H9 (cell line): ENCODE measurements around the gene BBS12. TPM values are rescaled to one million over a fixed set of nuclear protein-coding genes. Genes with fewer than 3 reads are reported as not detected.

Experiments
- DNase-seq: peaks from one replicate; pipeline ENCODE4 v3.0.0-alpha.2; 2017
- H2AFZ ChIP-seq: one replicate; pipeline ENCODE4 v1.6.1; 2013; ENCODE audit warnings: mild to moderate bottlenecking, low read length, control low read depth, moderate library complexity
- H2AK5ac ChIP-seq: 2 replicates; pipeline ENCODE4 v1.6.1; 2013; ENCODE audit warnings: low read length, control low read depth, mixed read lengths; ENCODE audit not compliant: insufficient read length
- H2BK120ac ChIP-seq: one replicate; pipeline ENCODE4 v1.6.1; 2013; ENCODE audit warnings: low read depth, mild to moderate bottlenecking, low read length, control low read depth, inconsistent platforms; ENCODE audit not compliant: poor library complexity, severe bottlenecking
- H2BK12ac ChIP-seq: 2 replicates; pipeline ENCODE4 v1.6.1; 2013; ENCODE audit warnings: low read length, control low read depth, mixed read lengths, low read depth; ENCODE audit not compliant: insufficient read length
- H2BK15ac ChIP-seq: 2 replicates; pipeline ENCODE4 v1.6.1; 2013; ENCODE audit warnings: low read depth, low read length, control low read depth
- H2BK20ac ChIP-seq: one replicate; pipeline ENCODE4 v1.6.1; 2013; ENCODE audit warnings: low read depth, mild to moderate bottlenecking, low read length, control low read depth, inconsistent platforms; ENCODE audit not compliant: poor library complexity, severe bottlenecking
- H2BK5ac ChIP-seq: 2 replicates; pipeline ENCODE4 v1.6.1; 2013; ENCODE audit warnings: low read length, control low read depth, mixed read lengths; ENCODE audit not compliant: insufficient read length
- H3K14ac ChIP-seq: 2 replicates; pipeline ENCODE4 v1.6.1; 2013; ENCODE audit warnings: low read length, control low read depth; ENCODE audit not compliant: insufficient read depth
- H3K18ac ChIP-seq: 2 replicates; pipeline ENCODE4 v1.6.1; 2013; ENCODE audit warnings: low read depth, mild to moderate bottlenecking, mixed read lengths, low read length, control low read depth; ENCODE audit not compliant: insufficient read length
- H3K23ac ChIP-seq: 2 replicates; pipeline ENCODE4 v1.6.1; 2013; ENCODE audit warnings: low read length, control low read depth, mixed read lengths, low read depth; ENCODE audit not compliant: insufficient read length
- H3K23me2 ChIP-seq: 2 replicates; pipeline ENCODE4 v1.6.1; 2013; ENCODE audit warnings: low read depth, mild to moderate bottlenecking, mixed read lengths, low read length, control low read depth; ENCODE audit not compliant: insufficient read length, poor library complexity, severe bottlenecking
- H3K27ac ChIP-seq: 2 replicates; pipeline ENCODE4 v1.5.1; 2013; ENCODE audit warnings: low read length, control low read depth, mixed read lengths, low read depth; ENCODE audit not compliant: insufficient read length
- H3K27me3 ChIP-seq: 2 replicates; pipeline ENCODE4 v1.6.1; 2013; ENCODE audit warnings: low read length, control low read depth, inconsistent platforms; ENCODE audit not compliant: insufficient read depth
- H3K4ac ChIP-seq: 2 replicates; pipeline ENCODE4 v1.6.1; 2013; ENCODE audit warnings: low read depth, mild to moderate bottlenecking, control low read depth, inconsistent platforms, low read length, moderate library complexity
- H3K4me1 ChIP-seq: 2 replicates; pipeline ENCODE4 v1.6.1; 2013; ENCODE audit warnings: low read length, control low read depth, inconsistent platforms; ENCODE audit not compliant: insufficient read depth
- H3K4me2 ChIP-seq: 2 replicates; pipeline ENCODE4 v1.6.1; 2013; ENCODE audit warnings: low read length, control low read depth, mixed read lengths; ENCODE audit not compliant: insufficient read length, insufficient read depth
- H3K56ac ChIP-seq: 2 replicates; pipeline ENCODE4 v1.6.1; 2013; ENCODE audit warnings: low read depth, mild to moderate bottlenecking, mixed read lengths, low read length, control low read depth; ENCODE audit not compliant: insufficient read length
- H3K79me1 ChIP-seq: 2 replicates; pipeline ENCODE4 v1.6.1; 2013; ENCODE audit warnings: low read depth, mild to moderate bottlenecking, moderate library complexity, low read length, control low read depth, inconsistent platforms; ENCODE audit not compliant: insufficient read depth, poor library complexity, severe bottlenecking
- H3K79me2 ChIP-seq: 2 replicates; pipeline ENCODE4 v1.6.1; 2013; ENCODE audit warnings: low read length, control low read depth, inconsistent platforms; ENCODE audit not compliant: insufficient read depth
- H3K9ac ChIP-seq: 2 replicates; pipeline ENCODE4 v1.6.1; 2013; ENCODE audit warnings: low read length, control low read depth, mixed read lengths; ENCODE audit not compliant: insufficient read length; ENCODE audit errors: extremely low read depth
- H3K9me3 ChIP-seq: one replicate; pipeline ENCODE4 v1.6.1; 2013; ENCODE audit warnings: low read depth, low read length, inconsistent platforms; ENCODE audit not compliant: control insufficient read depth
- H3T11ph ChIP-seq: one replicate; pipeline ENCODE4 v1.6.1; 2013; ENCODE audit warnings: mild to moderate bottlenecking, low read length, control low read depth, inconsistent platforms
- H4K20me1 ChIP-seq: one replicate; pipeline ENCODE4 v1.6.1; 2013; ENCODE audit not compliant: control insufficient read depth, insufficient read length, insufficient read depth
- H4K5ac ChIP-seq: 2 replicates; pipeline ENCODE4 v1.6.1; 2013; ENCODE audit warnings: low read depth, mild to moderate bottlenecking, mixed read lengths, low read length, control low read depth; ENCODE audit not compliant: insufficient read length
- H4K8ac ChIP-seq: replicated peaks from 2 replicates; pipeline ENCODE4 v1.6.1; 2013; ENCODE audit warnings: low read length, control low read depth, mixed read lengths, low read depth; ENCODE audit not compliant: insufficient read length
- H4K91ac ChIP-seq: 2 replicates; pipeline ENCODE4 v1.6.1; 2013; ENCODE audit warnings: low read depth, mild to moderate bottlenecking, moderate library complexity, mixed read lengths, low read length, control low read depth; ENCODE audit not compliant: insufficient read length
- H3K27ac Mint-ChIP-seq, 3 experiments: 2 replicates in 2 of 3; 3 replicates in 1 of 3; pipeline ENCODE4 v1.8.0; 2020 to 2021; ENCODE audit warnings: mixed read lengths in 3 of 3, mild to moderate bottlenecking in 1 of 3, moderate library complexity in 1 of 3
- H3K27me3 Mint-ChIP-seq: 2 replicates; pipeline ENCODE4 v1.8.0; 2021; ENCODE audit warnings: low read depth, mild to moderate bottlenecking, moderate library complexity, mixed read lengths
- H3K36me3 Mint-ChIP-seq, 3 experiments: 2 replicates in 2 of 3; 3 replicates in 1 of 3; pipeline ENCODE4 v1.8.0; 2020 to 2021; ENCODE audit warnings: low read depth in 3 of 3, mixed read lengths in 3 of 3; ENCODE audit not compliant: insufficient read depth in 1 of 3
- H3K4me1 Mint-ChIP-seq, 2 experiments: 2 replicates each; pipeline ENCODE4 v1.8.0; 2020; ENCODE audit warnings: mixed read lengths in 2 of 2
- H3K4me3 Mint-ChIP-seq, 2 experiments: 2 replicates in 1 of 2; 3 replicates in 1 of 2; pipeline ENCODE4 v1.8.0; 2020 to 2021; ENCODE audit warnings: mild to moderate bottlenecking in 2 of 2, mixed read lengths in 2 of 2, moderate library complexity in 1 of 2
- H3K9me3 Mint-ChIP-seq, 2 experiments: 2 replicates in 1 of 2; 3 replicates in 1 of 2; pipeline ENCODE4 v1.8.0; 2020; ENCODE audit warnings: mild to moderate bottlenecking in 2 of 2, mixed read lengths in 2 of 2, moderate library complexity in 1 of 2
- CTCF ChIP-seq: fragments of 200-600 bp; sonication (generic); conservative IDR thresholded peaks from 3 replicates; pipeline ENCODE4 v1.8.0; 2021; ENCODE audit warnings: antibody characterized with exemption, mild to moderate bottlenecking
- WGBS: extraction: QIAGEN DNeasy Blood & Tissue Kit; methylation state at CpG from one replicate; pipeline ENCODE4 v1.1.7; 2013; ENCODE audit warnings: missing lambda C conversion rate, low lambda C conversion rate, mixed read lengths; ENCODE audit not compliant: insufficient read length; ENCODE audit errors: extremely low coverage; 5-methylcytosine and 5-hydroxymethylcytosine counted together
- total RNA-seq: library from RNA; stranded (reverse); gene quantifications from 2 replicates; pipeline ENCODE4 v1.2.1, GENCODE V29; 2021

Gene BBS12
- total RNA-seq, 1 experiment from 2014 or later, result 1.2 TPM

- Histone ChIP-seq H2AFZ (no peak overlapping the region), H4K91ac (no peak overlapping the region), H2AK5ac (no peak overlapping the region), H4K8ac (no peak overlapping the region), H3K56ac (no peak overlapping the region), H2BK120ac (no peak overlapping the region), H3K18ac (no peak overlapping the region), H2BK5ac (no peak overlapping the region), H2BK12ac (no peak overlapping the region), H3K23ac (no peak overlapping the region), H3K14ac (no peak overlapping the region), H3K4ac (no peak overlapping the region), H3K9ac (no peak overlapping the region), H3K9me3 (no peaks in the 10 kb centered on the region), H3K4me2 (no peak overlapping the region), H4K20me1 (no peaks in the 10 kb centered on the region), H2BK15ac (no peak overlapping the region), H3K79me2 (no peaks in the 10 kb centered on the region), H3K27me3 (no peaks in the 10 kb centered on the region), H3K4me1 (no peaks in the 10 kb centered on the region), H3T11ph (no peak overlapping the region), H3K27ac (no peak overlapping the region), H3K23me2 (no peaks in the 10 kb centered on the region), H4K5ac (no peak overlapping the region), H3K79me1 (no peaks in the 10 kb centered on the region), H2BK20ac (no peak overlapping the region)
- no peak for DNase-seq
- Mint-ChIP-seq H3K4me3 (no peak overlapping the region), H3K4me1 (peaks cover 3% of the 10 kb centered on the region in 2 experiments; a peak in 3 of 4 replicates), H3K27me3 (no peaks in the 10 kb centered on the region), H3K9me3 (no peaks in the 10 kb centered on the region), H3K36me3 (no peaks in the 10 kb centered on the region), H3K27ac (no peak overlapping the region)
- WGBS, result no CpG with 5 or more reads among the region's 9 CpGs
- TF ChIP-seq CTCF, result no peak
These were observed 21.8 kb upstream of the BBS12 start for GRCh38 chr4:122710434-122711308.
